GM13977 (cell line): ENCODE data around the gene GSC2.

Experiments used
- DNase-seq: peaks from one replicate; pipeline ENCODE4 v3.0.0; 2012; ENCODE audit warnings: low spot score
- CTCF ChIP-seq: IDR thresholded peaks from 2 replicates; pipeline ENCODE4 v1.5.1; 2012; ENCODE audit warnings: mild to moderate bottlenecking, control low read depth; ENCODE audit not compliant: insufficient read depth; ENCODE audit errors: extremely low read depth, missing control alignments
- in situ Hi-C: fragments of 300-500 bp; cut with MboI; formaldehyde crosslinking; loops from one replicate; pipeline ENCODE4 v1.12.0; 2022; ENCODE audit warnings: low sequenced_read_pairs, low pct_unique_long_range_greater_than_20kb, mixed read lengths, inconsistent platforms; ENCODE audit not compliant: unreplicated experiment

The GSC2 gene

GRCh38 chr22:19194766-19195536, 44.9 kb upstream of the GSC2 start:
- in situ Hi-C loops, result no loop called here

GRCh38 chr22:19193879-19194278, 43.8 kb upstream of the GSC2 start:
- TF ChIP-seq CTCF, result no peak
- no peak for DNase-seq
- in situ Hi-C loops, result no loop called here

More at GRCh38 chr22:19194766-19195536, 44.9 kb upstream of the GSC2 start:
- DNase-seq, result no peak
- TF ChIP-seq CTCF, result no peak

DNA sequence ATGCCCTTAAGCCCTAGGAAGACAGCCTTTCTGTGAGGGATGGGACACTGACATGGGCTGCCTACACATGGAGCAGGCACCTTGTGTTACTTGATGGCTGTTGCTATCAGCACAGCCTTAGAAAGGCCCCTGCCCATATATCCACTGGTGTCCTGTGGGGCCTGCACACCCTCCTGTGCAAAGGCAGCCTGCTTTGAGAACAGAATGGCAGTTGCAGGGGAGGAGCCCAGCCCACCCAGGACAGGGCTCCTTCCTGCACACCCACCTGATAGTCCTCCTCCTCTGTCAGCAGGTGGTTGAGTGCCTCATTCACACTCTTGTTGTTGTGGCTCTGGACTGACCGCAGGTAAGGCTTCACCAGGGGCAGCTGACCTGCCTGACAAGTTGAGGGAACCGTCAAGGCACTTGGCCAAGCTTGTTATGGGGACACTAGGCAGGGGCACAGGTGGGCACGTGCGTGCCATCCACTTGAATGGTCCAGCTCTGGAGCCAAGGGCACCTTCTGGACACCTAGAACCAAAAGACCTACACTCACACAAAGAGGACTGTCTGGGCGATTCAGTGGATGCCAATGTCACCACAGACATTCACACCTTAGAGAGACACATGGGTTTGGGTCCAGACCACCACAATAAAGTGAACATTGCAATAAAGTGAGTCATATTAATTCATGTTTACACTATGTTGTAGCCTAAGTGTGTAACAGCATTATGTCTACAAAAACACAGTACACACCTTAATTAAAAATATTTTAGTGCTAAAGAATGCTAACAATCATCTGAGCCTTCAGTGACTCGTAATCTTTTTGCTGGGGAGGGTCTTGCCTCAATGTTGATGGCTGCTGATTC, 37.8 kb upstream of the GSC2 start:
- no peak for TF ChIP-seq CTCF
- DNase-seq, result no peak
- in situ Hi-C loops, result no loop called here

DNA sequence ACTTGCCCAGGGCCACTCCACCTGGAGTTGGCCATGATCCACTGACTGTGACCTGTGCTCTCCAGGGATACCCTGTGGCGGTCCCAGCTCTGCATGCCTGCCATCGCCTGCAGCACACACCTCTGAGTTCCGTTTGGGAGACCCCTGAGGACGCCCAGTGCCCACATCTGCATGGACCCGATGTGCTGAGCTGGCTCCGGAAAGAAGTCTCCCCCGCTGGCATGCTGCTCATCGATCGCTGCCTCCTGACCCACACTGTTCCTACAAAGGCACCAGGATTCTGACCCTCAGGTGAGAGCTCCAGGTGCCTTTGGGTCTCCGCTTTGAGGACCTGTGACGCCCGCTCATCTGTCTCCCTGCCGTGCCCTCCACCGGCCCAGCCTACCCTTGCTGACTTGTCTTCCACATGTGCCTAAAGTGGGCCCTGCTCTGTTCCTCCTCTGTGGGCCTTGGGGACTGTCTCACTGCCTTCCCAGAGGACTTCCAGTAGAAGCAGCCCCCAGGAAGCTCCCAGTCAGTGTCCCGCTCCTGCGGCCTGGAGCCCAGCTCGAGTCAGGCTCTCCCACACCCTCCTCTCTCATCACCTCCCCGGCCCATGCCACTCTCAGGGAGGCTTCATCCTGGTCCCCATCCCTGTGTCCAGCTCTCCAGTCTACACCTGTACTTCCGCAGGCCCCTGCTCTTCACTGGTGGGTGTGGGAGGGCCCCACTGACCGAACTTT, 34.3 kb upstream of the GSC2 start:
- TF ChIP-seq CTCF, result no peak
- no peak for DNase-seq
- in situ Hi-C loops, result no loop called here

DNA sequence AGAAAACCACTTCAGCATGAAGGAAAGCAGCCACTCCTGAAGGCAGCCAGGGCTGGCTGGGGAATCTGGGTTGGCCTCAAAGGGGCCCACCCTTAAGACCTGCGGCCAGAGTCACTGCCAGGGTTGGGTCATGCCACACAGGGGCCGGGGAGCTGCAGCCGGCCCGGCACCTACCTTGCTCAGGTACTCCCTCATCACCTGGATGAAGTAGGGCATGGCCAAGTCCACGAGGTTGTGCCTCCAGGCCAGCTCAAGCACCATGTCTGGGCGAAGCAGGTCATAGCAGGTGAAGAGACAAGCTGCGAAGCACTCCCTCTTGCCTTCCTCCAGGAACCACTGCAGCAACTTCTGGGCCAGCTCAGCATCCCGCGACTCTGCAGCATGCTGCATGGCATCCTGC, 33.1 kb upstream of the GSC2 start:
- no peak for DNase-seq
- no peak for TF ChIP-seq CTCF
- in situ Hi-C loops, result no loop called here

GRCh38 chr22:19182472-19183157, 32.5 kb upstream of the GSC2 start:
- TF ChIP-seq CTCF, result no peak
- in situ Hi-C loops, result no loop called here
- no peak for DNase-seq
